Left forelimb (tissue), 1 donor: ENCODE data around the gene BPIFB6.
"Not testable (repeated sequence)": the region's sequence is repeated elsewhere in the genome, so short reads cannot be mapped to it uniquely, and the experiment has no call there.

ENCODE experiments used
- DNase-seq: peaks from one replicate; pipeline ENCODE4 v3.0.0-alpha.2; 2018; ENCODE audit warnings: low spot score

Gene BPIFB6

DNA sequence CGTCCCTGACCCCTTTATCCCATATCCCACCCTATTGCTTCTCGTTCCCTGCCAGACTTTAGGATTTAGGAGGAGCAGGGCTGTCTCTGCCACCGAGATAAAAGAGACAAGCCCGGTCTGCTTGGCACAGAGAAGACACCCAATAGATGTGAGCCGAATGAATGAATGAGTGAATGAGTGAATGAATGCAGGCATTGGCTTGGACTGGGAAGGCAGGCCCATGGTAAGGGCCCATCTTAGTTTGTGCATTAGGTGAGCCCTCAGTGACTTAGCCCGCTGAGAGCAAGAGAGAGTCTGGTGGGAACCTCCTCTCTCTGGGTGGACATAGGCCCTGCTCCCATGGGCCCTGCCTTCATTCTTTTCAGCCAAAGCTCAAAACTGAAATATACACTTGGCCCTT is 879 bp upstream of the BPIFB6 start:
- no peak for DNase-seq

DNA sequence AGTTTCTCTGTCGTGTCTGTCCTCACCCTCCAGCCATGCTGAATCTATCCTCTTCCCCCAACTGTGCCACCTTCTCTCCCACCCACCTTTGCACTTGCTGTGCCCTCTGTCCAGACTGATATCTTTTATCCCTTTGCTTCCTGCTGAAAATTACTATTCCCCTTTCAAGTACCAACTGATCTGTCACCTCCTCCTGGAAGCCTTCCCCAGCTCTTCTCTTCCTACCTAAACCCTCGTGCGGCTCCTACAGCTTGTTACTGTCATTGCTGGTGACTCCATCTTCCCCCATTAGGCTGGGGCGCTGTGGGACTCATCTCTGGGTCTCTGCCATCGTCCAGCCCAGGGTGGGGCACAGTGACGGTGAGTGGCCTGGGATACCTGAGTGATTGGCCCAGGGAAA is 1.1 kb downstream of the BPIFB6 start:
- DNase-seq = no peak

DNA sequence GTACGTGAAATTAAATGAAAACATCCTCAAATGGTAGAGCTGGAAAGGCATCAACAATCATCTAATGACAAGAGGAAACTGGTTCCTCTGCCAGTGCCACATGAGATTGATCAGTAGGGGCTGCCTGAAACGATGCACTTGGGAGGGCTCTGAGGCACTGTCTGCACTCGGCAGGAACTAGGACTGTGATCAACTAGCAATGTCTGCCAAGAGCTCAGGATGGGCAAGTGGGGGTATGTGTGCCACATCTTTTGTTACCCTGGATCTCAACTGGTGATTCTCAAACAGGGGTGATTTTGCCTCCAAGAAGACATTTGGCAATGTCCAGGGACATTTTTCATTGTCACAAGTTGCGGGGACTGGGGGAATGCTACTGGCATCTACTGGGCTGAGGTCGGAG is 1.9 kb downstream of the BPIFB6 start:
- no peak for DNase-seq

DNA sequence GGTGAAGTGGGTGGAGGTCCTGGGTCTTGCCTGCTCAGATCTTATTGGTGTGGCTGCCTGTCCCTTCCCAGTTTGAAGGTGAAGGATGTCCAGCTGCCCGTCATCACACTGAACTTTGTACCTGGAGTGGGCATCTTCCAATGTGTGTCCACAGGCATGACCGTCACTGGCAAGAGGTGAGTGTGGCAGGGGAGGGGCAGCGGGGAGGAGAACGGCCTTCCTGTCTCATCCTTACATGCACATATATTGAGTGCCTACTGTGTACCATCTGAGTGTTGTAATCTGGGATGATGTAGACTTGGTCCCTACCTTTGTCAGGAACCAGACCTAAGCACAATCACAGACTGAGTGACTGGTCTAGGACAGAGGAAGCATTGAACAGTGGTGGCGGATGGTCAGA is 2.7 kb downstream of the BPIFB6 start:
- no peak for DNase-seq

DNA sequence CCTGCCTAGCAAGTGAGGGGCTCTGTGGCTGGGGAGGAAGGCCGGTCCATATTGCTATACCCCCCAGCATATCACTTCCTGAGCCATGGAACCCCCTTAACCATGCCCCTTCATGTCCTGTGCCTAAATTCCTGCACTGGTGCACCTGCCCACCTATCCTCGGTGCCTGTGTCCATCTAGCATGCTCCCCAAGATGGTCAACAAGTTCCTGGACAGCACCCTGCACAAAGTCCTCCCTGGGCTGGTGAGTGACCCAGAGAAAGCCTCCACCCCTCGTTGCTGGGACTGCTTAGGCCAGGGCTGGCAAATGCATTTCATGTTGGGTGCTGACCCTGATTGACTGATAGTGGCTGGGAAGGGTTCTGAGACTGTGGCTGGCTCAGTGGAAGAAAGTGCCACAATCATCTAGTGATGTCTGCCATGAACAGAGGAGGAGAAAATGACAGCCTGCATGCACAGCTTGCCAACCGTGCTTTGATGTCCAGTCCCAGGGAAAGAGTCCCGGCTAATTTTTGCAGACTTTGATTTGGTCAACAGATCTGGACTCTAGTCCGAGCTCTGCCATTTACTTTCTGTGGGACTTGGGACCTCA is 3.5 kb downstream of the BPIFB6 start:
- no peak for DNase-seq

DNA sequence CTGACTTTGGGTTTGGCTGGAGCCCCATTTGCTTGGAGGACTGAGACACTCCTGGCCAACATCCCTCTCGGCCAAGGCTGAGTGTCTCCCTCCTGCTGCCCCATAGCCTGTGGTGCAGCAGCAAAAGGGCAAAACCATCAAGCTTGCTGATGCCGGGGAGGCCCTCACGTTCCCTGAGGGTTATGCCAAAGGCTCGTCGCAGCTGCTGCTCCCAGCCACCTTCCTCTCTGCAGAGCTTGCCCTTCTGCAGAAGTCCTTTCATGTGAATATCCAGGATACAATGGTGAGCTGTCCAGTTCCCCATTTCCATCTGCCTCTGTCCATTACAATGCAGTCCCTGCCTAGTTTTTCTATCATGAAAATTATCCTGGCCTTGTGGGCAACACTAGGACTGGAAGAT is 6.0 kb downstream of the BPIFB6 start:
- DNase-seq = no peak

DNA sequence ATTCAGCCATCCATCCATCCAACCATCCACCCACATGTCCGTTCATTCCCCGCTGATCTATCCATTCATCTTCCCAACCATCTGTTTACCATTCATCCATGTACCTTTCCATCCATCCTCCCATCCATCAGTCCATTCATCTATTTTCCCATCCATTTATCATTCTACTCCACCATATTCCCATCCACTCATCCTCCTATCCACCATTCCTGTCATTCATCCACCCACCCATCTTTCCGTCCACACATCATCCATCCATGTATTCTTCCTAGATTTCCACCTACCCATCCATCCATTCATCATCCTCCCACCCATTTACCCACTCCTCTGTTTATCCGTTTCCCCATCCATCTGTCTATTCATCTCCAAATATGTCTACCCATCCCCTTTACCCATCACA is 6.8 kb downstream of the BPIFB6 start:
- DNase-seq = no peak

DNA sequence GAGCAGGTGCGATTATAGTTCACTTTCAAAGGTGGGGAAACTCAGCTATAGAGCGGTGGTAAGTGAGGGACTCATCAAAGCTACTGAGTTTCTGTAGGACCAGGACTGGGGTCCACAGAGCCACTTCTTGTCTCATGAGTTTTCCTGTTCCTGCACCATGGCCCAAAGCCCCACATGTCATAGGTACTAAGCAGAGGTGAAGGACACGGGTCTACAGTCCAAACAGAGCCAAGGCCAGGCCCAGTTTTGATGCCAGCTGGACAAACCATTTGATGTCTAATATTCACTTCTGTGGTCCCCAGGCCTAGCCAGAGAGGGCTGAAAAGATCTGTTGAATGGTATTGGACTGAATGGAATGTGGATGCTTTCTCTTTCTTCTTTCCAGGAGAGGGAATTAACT is 11.0 kb downstream of the BPIFB6 start:
- no peak for DNase-seq

DNA sequence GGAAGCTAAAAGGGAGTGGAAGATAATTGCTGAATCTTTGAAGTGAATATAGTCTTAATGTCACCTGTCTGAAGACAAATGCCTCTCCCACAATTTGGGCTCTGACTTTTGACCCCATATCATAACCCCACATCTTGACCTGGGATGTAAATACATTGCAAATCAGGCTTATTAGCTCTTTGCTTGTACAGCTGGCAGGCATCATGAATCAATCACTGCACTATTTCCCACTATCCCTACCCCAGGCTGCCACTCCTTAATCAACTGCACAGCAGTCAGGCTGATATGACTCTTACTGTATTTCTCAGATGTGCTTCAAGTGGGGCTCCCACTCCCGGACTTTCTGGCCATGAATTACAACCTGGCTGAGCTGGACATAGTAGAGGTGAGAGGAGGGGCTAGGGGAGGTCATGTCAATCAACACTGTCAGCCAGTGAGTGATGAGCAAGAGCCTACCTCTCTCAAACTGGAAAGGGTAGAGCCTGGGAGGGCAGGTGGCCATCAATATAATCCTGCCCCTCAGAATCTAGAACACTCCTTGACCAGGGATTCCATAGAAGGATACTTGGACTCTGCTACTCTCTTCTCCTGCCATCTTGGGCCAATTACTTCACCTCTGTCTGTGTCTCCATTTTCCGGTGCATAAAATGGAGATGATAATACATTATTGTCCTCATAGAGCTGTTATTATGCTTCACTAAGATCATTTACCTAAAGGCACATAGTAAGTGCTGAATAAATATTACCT is 11.7 kb downstream of the BPIFB6 start:
- no peak for DNase-seq

DNA sequence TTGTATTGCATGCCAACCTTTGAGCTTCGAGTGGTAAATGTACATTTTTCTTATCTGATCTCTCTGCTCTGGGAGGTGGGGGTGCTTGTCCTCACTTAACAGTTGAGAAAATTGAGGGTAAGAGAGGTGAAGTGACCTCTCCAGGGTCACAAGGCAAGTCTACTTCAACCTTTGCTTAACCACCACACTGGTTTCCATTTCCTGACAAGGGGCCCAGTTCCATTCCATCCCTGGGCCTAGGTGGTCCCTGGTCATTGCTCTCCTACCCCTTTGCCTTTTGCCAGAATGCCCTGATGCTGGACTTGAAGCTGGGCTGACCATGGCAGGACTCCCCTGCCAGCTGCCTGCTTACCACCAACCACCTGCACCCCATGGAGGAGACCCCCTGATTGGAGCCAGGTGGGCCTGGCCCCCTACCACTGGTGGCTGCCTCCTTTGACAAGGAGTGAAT is 12.3 kb downstream of the BPIFB6 start:
- no peak for DNase-seq

DNA sequence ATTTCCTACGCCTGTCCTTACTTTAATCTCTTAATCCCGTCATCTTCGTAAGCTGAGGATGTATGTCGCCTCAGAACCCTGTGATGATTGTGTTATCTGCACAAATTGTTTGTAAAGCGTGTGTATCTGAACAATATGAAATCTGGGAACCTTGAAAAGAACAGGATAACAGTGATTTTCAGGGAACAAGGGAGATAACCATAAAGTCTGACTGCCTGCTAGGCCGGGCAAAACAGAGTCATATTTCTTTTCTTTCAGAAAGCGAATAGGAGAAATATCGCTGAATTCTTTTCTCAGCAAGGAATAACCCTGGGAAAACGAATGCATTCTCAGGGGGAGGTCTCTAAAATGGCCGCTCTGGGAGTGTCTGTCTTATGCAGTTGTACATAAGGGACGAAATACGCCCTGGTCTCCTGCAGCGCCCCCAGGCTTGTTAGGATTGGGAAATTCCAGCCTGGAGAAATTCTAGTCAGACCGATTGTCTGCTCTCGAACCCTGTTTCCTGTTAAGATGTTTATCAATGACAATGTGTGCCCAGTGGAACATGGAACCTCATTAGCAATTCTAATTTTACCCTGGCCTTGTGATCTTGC is 13.8 kb downstream of the BPIFB6 start:
- not testable (repeated sequence) for DNase-seq

DNA sequence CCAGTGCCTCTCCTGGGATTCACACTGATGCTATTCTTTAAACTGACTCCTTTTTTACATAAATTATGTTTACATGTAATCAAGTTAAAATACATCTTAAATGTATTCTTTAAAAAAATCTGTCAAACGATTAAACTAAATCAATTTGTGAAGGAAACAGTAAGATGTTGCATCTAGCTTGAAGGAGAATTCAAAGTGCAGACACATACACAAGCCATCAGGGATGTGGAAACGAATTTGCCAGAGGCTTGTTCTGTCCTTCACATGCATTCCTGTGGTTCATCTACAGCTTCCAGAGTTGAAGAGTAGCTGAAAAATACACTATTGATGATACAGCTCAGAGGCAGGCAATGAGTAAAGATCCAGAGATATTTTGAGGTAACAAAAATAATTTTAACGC is 15.0 kb downstream of the BPIFB6 start:
- DNase-seq = no peak

DNA sequence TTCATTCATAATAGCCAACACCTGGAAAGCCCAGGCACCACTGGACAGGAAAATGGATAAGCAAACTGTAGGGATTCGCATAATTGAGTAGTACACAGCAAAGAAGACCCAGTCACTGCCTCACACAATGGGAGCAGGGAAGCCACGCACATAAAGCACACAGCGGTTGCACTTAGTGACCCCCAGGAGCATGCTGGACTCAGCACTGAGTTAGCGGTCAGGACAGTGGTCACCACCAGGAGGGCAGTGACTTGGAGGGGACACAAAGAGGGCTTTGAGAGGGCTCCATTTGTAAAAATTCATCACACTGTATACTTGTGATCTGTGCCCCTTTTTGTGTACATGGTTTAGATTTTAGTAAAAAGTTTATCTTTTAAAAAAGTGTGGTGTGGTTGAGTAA is 19.9 kb downstream of the BPIFB6 start:
- no peak for DNase-seq

DNA sequence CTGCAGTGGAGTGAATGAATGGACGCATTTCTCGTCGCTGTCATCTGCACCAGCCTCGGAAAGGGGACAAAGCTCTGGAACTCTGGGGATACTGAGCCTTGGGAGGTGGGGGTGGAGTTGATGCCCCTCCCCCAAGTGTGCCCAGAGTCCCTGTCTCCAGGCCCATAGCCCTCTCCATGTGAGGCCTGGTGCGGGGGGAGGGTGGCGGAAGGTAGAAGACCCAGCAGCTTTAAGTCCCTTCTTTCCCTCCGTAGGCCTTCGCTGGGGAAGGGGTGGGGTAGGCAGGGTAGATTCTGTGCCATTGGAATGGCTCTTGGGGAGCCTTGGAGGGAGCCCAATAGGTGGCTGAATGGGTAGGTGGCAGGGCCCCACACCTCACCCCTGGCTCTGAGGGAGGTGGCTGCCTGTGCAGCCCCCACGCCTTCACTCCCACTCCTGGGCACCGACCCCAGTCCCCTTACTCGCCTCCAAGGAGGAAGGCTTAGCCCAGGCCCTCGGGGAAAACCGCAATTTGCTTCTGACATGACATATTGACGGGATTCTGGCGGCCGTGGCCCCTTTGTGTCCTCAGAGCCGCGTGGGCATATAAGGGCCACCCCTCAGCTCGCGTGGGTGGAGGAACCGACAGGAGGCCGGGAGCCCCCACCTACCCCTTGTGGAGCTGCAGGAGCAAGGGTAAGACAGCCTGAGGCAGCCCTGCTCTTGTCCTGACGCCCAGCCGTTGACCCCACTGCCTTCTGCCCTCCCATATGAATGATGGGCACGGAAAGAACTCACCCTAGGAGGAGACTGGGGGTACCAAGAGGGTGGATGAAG is 22.1 kb downstream of the BPIFB6 start, which contains the start of gene BPIFB3:
TSS of gene BPIFB3 (plus strand) at position 613 of the 816 bp plus-strand sequence. CDS start 1,533 bp downstream, outside the sequence.
- no peak for DNase-seq

DNA sequence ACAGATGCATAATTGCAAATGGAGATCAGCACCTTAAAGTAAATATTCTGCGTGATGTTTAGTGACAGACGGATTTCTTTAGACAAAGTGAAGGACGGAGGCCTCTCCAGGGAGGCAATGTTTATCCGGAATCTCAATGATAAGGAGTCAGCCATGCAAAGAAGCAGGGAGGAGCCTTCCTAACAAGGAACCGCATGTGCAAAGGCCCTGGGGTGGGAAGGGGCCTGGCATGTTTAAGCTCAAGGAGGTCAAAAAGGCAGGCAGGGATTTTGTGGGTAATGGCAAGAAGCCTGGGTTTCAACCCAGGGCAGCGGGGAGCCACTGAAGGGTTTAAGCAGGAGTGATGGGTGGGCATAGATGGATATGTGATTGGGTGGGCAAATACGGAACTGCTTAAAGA is 22.9 kb downstream of the BPIFB6 start:
- DNase-seq = no peak

DNA sequence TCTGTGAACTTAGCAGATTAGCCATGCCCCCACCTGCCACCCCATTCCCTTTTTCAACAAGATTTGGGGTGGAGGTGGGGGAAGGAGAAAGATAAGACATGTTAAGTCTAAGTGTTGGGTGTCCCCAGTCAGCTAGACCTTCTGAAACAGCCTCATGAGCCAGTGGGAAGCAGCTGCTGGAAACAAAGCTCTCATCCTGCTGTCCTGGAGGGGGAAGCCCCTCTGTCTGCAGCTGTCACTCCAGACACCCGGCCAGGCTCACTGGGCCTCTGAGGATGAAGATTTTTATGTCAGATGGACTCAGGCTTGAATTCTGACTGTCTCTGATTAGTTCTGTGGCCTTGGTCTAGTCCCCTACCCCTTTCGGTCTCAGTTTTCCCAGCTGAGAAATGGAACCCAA is 23.3 kb downstream of the BPIFB6 start:
- DNase-seq = no peak

DNA sequence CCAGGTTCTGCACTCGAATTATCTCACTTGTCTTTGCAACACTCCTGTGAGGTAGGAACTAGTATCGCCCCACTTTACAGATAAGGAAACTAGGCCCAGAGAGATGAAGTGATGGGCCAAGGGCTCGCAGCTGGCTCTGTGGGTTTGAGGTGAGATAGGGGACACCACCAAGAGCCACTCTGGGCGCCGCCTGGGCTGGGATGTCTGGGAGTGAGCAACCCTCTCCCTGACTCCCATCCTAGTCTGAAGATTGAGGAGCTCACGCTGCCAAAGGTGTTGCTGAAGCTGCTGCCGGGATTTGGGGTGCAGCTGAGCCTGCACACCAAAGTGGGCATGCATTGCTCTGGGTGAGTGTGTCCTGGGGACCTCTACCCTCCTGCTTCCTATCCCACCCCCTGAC is 27.7 kb downstream of the BPIFB6 start:
- DNase-seq = no peak

DNA sequence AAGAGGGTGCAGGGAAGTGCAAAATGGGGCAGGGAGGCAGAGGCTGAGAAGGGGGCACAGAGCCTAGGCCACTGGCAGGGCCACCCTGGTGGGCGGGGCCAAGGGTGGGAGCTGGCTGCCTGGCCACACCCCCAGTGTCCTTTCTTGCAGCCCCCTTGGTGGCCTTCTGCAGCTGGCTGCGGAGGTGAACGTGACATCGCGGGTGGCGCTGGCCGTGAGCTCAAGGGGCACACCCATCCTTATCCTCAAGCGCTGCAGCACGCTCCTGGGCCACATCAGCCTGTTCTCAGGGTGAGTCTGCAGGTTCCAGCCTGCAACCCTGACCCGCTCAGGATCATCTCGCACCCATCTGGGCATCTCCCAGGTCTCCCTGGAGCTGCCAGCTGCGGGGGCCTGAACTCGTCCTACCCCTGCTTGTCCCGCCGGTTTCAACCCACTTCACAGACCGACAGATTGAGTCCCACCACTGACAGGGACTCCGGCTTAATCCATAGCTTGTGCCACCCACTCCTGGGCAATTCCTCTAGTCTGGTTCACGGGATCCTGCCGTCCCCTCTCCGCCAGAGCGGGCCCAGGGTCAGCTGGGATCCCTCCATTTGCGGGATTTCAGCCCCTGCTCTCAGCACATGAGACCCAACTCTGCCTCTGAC is 28.4 kb downstream of the BPIFB6 start:
- DNase-seq = no peak

DNA sequence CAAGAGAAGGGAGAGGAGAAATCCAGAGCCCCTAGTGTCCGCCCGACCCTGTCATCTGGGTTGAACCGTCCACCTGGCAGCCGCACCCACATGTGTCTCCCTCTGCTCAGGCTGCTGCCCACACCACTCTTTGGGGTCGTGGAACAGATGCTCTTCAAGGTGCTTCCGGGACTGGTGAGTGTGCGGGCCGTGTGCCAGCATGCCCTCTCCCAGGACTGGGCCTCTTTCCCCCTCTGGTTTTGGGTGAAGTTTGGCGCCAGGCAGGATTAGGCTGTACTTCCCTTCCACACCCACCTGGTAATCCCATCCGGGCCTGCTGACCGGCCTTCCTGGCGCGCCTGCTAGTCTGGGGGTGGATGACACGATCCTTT is 30.2 kb downstream of the BPIFB6 start:
- no peak for DNase-seq

DNA sequence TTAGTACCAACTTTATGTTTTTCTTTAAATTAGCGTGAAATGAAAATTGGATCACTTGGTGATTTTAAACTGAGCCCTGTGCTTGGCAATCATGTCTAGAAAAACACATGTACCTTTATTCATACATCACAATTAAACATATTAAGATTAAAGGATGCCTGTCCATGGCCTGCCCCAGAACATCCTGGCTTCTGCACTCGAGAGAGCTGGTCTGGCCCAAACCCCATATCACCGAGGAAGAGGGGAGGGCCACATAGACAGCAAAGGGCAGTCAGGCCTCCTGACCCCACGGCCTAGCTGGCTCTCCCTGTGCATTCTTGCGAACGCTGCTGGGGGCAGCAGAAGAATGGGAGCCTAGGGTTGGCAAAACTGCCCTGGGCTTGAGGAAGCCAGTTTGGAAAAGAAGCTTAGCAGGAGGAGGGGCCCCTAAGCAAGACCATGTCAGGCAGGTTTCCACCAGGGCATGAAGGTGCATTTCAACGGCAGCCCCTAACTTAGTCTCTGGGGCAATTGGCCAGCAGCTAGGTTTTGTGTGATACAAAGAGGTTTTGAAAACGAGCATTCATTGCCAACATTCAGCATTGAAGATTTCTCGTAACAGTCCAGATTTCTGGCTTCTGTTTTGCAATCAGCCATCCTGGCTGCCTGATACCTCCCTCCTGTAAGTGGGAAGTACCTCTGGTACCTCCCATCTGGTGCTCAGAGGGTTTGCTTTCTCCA is 30.8 kb downstream of the BPIFB6 start:
- no peak for DNase-seq

DNA sequence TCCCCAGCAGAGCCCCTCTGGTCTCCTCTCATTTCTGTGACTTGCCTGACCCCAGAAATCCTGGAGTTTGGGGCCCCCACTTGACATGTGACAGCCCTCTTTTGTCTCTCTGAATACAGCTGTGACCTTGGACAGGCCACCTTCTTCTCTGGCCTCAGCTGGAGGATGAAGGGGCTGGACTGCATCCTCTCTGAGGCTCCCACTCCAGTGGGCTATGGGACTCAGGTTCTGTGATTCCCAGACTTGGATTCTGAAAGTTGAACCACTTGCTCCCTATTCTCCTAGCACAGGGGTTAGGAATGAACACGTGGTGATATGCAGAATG is 31.3 kb downstream of the BPIFB6 start:
- no peak for DNase-seq

DNA sequence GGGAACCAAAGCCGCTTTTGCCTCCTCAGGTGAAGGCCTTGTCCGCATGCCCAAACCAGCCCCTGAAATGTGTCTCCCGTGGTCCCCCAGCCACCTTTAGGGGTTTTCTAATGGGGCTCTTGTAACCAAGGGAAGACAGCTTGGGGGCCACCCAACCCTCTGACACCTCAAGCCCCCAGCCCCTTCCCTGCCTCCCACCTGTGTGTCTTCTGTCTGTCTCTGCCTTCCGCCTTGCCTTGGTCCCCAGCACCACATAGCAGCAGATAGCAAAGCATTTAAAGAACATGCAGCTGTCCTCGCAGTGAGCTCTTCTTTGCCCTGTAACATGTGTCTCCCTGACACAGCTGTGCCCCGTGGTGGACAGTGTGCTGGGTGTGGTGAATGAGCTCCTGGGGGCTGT is 31.8 kb downstream of the BPIFB6 start:
- DNase-seq = no peak
